Tibial artery (tissue), 4 donors: Measurements from ENCODE around the gene KDM8.
"Not testable (repeated sequence)": the region's sequence is repeated elsewhere in the genome, so short reads cannot be mapped to it uniquely, and the experiment has no call there.

Source experiments
- DNase-seq, 2 donors: peaks; one replicate each; pipeline ENCODE4 v3.0.0-alpha.2; 2019
- H3K27ac ChIP-seq, 2 donors: fragments of 200-600 bp; sonication (generic) in 1 of 2; 1 replicate in 1 of 2; 2 replicates in 1 of 2; pipeline ENCODE4 v1.5.1; 2018 to 2019; ENCODE audit warnings: mild to moderate bottlenecking in 1 of 2
- H3K27me3 ChIP-seq, 2 donors: fragments of 200-600 bp; sonication (generic) in 1 of 2; one replicate each; pipeline versions ENCODE4 v1.5.1 to v1.6.0; 2016 to 2019
- H3K36me3 ChIP-seq, 3 donors: fragments of 200-600 bp; sonication (generic) in 2 of 3; one replicate each; pipeline ENCODE4 v1.5.1; 2016 to 2019; ENCODE audit warnings: mild to moderate bottlenecking in 2 of 3
- H3K4me1 ChIP-seq, 4 donors: fragments of 200-600 bp; sonication (generic) in 2 of 4; 1 replicate in 3 of 4; 2 replicates in 1 of 4; pipeline ENCODE4 v1.5.1; 2016 to 2019
- H3K4me3 ChIP-seq, 2 donors: fragments of 200-600 bp; sonication (generic) in 1 of 2; 1 replicate in 1 of 2; 2 replicates in 1 of 2; pipeline ENCODE4 v1.5.1; 2018 to 2019; ENCODE audit warnings: mild to moderate bottlenecking in 2 of 2
- H3K9me3 ChIP-seq, 3 donors: fragments of 200-600 bp; sonication (generic) in 1 of 3; one replicate each; pipeline ENCODE4 v1.5.1; 2016 to 2019
- CTCF ChIP-seq, 2 experiments: fragments of 200-600 bp in 1 of 2; fragments of 450-650 bp in 1 of 2; IDR thresholded peaks; one replicate each; pipeline ENCODE4 v1.5.1; 2017 to 2019; ENCODE audit warnings: antibody characterized with exemption in 2 of 2, mild to moderate bottlenecking in 1 of 2, moderate library complexity in 1 of 2
- intact Hi-C: fragments of 100-400 bp; cut with DNase I; formaldehyde crosslinking; loops from one replicate; pipeline ENCODE4 v1.15.0; 2023; ENCODE audit warnings: low total_unique reads

The KDM8 gene

GRCh38 chr16:27198451-27199234, 4.7 kb upstream of the KDM8 start:
- intact Hi-C loops = no loop called here
- TF ChIP-seq CTCF (IDR thresholded peaks at IDR 0.05) = no peak
- no peak for DNase-seq
- Histone ChIP-seq H3K9me3 (no peaks in the 10 kb centered on the region), H3K36me3 (no peaks in the 10 kb centered on the region), H3K4me1 (peaks cover 0 to 6% (median 5%) of the 10 kb centered on the region in 4 donors), H3K27me3 (peaks cover 0 to 22% of the 10 kb centered on the region in 2 donors), H3K4me3 (no peak overlapping the region), H3K27ac (no peak overlapping the region)

GRCh38 chr16:27199235-27199586, 4.1 kb upstream of the KDM8 start:
- TF ChIP-seq CTCF (IDR thresholded peaks at IDR 0.05) = no peak
- Histone ChIP-seq H3K36me3 (no peaks in the 10 kb centered on the region), H3K27ac (no peak overlapping the region), H3K9me3 (no peaks in the 10 kb centered on the region), H3K4me3 (no peak overlapping the region), H3K27me3 (peaks cover 0 to 22% of the 10 kb centered on the region in 2 donors), H3K4me1 (peaks cover 0 to 10% (median 6%) of the 10 kb centered on the region in 4 donors)
- no peak for DNase-seq
- intact Hi-C loops = no loop called here

- H3K36me3 ChIP-seq = no peaks in the 10 kb centered on the region
- no peak for DNase-seq
- H3K27me3 ChIP-seq = peaks cover 0 to 22% of the 10 kb centered on the region in 2 donors
- H3K27ac ChIP-seq = no peak overlapping the region
- H3K4me1 ChIP-seq = peaks cover 0 to 15% (median 11%) of the 10 kb centered on the region in 4 donors
- TF ChIP-seq CTCF (IDR thresholded peaks at IDR 0.05) = no peak
- no peaks in the 10 kb centered on the region for H3K9me3 ChIP-seq
- intact Hi-C loops = no loop called here
- H3K4me3 ChIP-seq = no peak overlapping the region
These were observed 3.6 kb upstream of the KDM8 start for GRCh38 chr16:27199736-27200135.

- peaks cover 0 to 16% (median 12%) of the 10 kb centered on the region in 4 donors for H3K4me1 ChIP-seq
- peaks cover 0 to 16% of the 10 kb centered on the region in 2 donors for H3K27me3 ChIP-seq
- H3K4me3 ChIP-seq, intact Hi-C loops, DNase-seq, H3K9me3 ChIP-seq, H3K27ac ChIP-seq, H3K36me3 ChIP-seq: not testable (repeated sequence)
These were observed 2.4 kb upstream of the KDM8 start for GRCh38 chr16:27200914-27201313.

GRCh38 chr16:27202923-27203506, 311 bp upstream of the KDM8 start:
- peak overlapping the region; percentile 97 for H3K27ac ChIP-seq
- no peak for TF ChIP-seq CTCF (IDR thresholded peaks at IDR 0.05)
- H3K27me3 ChIP-seq = no peaks in the 10 kb centered on the region
- intact Hi-C loops = no loop called here
- H3K4me1 ChIP-seq = peaks cover 0 to 16% (median 12%) of the 10 kb centered on the region in 4 donors
- no peaks in the 10 kb centered on the region for H3K36me3 ChIP-seq
- H3K4me3 ChIP-seq = peak overlapping the region; percentile 63 to 74
- no peaks in the 10 kb centered on the region for H3K9me3 ChIP-seq
- DNase-seq = peak; percentile 94 to 96

- Histone ChIP-seq H3K27me3 (no peaks in the 10 kb centered on the region), H3K4me1 (peaks cover 0 to 16% (median 12%) of the 10 kb centered on the region in 4 donors), H3K9me3 (no peaks in the 10 kb centered on the region), H3K27ac (peak overlapping the region; percentile 97), H3K36me3 (peaks cover 0 to 2% (median 0%) of the 10 kb centered on the region in 3 donors), H3K4me3 (peak overlapping the region; percentile 63 to 74)
- TF ChIP-seq CTCF (IDR thresholded peaks at IDR 0.05) = no peak
- DNase-seq = no peak
- intact Hi-C loops = no loop called here
These were observed 1.1 kb downstream of the KDM8 start for GRCh38 chr16:27204312-27204915.
